ENCODE data around the gene RHD.
A peak's percentile ranks its signal among the peaks of the same experiment; 100 is the strongest.
"Not testable (repeated sequence)": the region's sequence is repeated elsewhere in the genome, so short reads cannot be mapped to it uniquely, and the experiment has no call there.

The RHD gene

DNA sequence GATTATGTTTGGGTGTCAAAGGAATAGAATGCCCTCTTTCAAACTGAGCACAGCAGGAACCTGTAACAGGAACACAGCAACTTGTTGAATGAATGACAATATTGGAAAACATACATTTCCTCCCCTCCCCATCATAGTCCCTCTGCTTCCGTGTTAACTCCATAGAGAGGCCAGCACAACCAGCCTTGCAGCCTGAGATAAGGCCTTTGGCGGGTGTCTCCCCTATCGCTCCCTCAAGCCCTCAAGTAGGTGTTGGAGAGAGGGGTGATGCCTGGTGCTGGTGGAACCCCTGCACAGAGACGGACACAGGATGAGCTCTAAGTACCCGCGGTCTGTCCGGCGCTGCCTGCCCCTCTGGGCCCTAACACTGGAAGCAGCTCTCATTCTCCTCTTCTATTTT lies at the start of gene RHD:
Gene RHD (plus strand): TSS at position 272 of the 400 bp plus-strand sequence. CDS start 39 bp downstream, at position 311.
- not testable (repeated sequence) for DNase-seq (ENCODE audit: low read depth in 1 of 2, low spot score in 1 of 2)

DNA sequence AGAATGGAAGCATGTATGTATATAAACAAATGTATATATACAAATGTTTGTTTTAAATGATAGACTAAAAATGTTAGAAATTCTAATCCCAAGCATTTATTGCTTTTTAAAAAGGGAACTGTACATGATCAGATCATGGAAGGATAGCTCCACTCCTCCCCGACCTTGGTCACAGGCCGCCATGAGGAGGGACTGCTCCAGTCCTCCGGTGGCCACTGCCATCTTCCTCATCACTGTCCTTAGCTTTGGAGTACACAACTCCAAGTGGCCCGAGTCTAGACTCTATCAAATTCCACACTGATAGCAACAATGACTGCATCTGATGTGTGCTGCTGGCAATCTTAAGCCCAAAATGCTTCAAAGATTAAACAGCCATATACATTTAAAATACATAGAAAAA lies 49.7 kb upstream of the RHD start:
- DNase-seq (ENCODE audit: low read depth in 1 of 2, low spot score in 1 of 2): no peak

DNA sequence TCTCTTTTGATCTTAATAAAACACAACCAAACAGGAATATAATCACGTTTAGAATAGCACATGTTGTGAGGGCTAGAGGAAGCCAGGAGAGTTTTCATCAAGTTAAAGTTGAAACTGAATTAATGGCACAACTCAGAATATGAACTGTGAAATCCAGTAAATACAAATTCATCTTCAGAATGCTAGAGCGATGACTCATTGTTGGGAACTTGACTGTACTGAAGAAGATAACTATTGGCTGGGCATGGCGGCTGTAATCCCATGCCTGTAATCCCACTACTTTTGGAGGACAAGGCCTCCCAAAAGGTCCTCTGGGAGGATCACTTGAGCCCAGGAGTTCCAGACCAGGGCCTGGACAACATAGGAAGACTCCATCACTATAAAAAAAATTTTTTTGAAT lies 48.8 kb upstream of the RHD start:
- DNase-seq (ENCODE audit: low read depth in 1 of 2, low spot score in 1 of 2): no peak

DNA sequence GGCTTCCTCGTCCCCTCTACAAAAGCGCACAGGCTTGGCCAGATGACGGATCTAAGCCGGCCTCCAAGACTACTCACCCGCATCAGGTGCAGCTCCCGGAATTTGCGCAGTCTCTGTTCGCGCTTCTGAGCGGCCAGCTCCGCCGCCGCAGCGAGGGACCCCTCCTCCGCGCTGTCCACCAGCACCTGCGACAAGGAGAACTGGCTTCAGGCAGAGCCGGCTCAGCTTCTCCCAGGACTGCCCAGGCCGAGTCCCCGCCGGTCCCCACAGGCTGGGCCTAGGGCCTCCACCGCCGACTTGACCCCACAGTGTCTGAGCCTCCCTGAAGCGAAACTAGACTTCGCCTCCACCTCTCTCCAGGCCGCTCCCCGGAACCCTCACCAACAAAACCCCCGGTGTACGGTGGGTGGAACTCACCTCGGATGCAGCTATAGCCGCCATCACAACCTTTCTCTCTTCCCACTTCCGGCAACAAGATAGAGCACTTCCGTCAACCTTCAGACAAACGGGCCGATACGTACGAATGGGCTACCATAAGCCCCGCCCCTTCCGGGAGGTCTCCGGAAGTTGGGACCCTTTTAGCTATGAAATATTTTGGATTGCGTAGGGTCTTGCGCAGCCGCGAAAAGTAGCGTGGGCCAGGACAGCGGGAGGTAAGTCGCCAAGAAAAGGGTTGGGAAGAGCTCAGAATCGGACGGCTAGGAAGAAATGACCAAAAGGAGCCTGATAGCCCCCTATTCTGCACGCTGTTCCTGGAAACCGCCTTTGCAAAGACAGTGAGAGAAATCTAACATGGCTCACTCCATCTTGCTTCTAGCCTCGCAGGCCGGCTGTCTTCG lies 40.1 kb upstream of the RHD start, which contains the start of gene SYF2:
Gene SYF2 (minus strand): TSS at position 476 of the 839 bp plus-strand sequence. CDS start 35 bp downstream, at position 441.
- peak; percentile 69 to 89 for DNase-seq (ENCODE audit: low read depth in 1 of 2, low spot score in 1 of 2)

DNA sequence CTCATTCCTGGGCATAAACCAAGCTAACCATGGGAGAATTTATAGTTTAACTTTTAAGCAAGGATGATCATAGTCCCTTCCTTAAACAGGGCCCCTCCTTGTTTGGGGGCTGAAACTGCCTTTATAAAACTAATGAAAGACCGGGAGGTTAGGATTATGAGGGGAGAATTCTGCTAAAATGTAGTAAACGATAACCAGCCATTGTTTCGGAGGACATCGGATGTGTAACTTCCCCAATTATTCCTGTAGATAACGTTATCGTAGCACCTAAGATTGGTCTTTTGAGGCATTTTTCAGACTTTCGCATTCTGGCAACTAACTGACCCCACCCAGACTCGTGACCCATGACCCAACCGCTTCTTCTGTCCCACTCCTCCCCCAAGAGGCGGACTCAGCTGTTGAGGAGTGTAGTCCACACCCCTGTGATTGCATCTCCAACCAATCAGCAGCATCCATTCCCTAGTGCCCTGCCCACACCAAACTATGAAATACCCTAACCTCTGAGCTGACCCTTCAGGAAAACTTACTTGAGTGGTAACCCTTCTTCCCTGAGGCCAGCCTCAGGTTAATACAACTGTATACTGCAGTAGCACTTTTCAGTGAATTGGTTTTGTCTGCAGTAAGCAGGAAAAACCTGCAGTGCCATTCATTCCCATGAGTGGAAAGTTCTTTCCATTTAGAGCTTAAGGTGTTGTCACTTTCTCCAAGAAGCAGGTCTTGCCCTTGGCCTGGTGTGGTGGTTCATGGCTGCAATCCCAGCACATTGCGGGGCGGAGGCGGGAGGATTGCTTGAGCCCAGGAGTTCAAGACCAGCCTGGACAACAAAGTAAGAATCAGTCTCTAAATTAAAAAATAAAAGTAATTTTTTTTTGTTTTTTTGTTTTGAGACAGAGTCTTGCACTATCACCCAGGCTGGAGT lies 39.2 kb upstream of the RHD start:
- DNase-seq (ENCODE audit: low read depth in 1 of 2, low spot score in 1 of 2): peak; percentile 19 to 56

DNA sequence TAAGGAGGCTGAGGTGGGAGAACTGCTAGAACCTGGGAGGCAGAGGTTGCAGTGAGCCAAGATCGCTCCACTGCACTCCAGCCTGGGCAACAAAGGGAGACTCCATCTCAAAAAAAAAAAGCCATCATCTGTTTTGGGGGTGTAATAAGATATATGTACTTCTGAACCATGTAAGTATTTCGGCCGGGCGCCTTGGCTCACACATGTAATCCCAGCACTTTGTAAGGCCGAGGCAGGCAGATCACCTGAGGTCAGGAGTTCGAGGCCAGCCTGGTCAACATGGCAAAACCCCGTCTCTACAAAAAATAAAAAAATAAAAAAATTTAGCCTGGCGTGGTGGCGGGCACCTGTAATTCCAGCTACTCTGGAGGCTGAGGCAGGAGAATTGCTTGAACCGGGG lies 36.9 kb upstream of the RHD start:
- DNase-seq (ENCODE audit: low read depth in 1 of 2, low spot score in 1 of 2): not testable (repeated sequence)

DNA sequence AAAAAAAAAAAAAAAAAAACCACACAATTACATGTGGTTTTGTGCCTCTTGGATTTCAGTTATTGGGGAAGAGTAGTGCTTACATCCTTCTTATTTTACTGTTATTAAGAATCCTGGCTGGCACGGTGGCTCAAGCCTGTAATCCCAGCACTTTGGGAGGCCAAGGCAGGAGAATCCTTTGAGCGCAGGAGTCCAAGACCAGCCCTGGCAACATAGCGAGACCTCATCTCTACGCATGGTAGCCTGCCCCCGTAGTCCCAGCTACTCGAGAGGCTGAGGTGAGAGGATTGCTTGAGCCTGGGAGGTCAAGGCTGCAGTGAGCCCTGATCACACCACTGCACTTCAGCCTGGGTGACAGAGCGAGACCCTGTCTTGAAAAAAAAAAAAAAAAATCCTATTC lies 36.0 kb upstream of the RHD start:
- DNase-seq (ENCODE audit: low read depth in 1 of 2, low spot score in 1 of 2): not testable (repeated sequence)

DNA sequence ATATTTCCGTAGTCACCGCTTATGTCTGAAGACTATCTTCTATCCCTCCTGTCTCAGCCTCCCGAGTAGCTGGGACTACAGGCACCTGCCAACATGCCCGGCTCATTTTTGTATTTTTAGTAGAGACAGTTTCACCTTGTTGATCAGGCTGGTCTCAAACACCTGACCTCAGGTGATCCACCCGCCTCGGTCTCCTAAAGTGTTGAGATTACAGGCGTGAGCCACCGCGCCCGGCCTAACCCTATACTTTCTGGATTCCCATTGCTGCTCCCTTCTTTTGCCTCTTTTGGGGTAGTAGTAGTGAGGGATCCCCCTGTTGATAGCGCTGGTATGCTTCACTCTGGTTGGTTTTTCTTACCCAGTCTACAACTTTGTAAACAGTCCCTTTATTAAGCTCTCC lies 34.3 kb upstream of the RHD start:
- DNase-seq (ENCODE audit: low read depth in 1 of 2, low spot score in 1 of 2): no peak

DNA sequence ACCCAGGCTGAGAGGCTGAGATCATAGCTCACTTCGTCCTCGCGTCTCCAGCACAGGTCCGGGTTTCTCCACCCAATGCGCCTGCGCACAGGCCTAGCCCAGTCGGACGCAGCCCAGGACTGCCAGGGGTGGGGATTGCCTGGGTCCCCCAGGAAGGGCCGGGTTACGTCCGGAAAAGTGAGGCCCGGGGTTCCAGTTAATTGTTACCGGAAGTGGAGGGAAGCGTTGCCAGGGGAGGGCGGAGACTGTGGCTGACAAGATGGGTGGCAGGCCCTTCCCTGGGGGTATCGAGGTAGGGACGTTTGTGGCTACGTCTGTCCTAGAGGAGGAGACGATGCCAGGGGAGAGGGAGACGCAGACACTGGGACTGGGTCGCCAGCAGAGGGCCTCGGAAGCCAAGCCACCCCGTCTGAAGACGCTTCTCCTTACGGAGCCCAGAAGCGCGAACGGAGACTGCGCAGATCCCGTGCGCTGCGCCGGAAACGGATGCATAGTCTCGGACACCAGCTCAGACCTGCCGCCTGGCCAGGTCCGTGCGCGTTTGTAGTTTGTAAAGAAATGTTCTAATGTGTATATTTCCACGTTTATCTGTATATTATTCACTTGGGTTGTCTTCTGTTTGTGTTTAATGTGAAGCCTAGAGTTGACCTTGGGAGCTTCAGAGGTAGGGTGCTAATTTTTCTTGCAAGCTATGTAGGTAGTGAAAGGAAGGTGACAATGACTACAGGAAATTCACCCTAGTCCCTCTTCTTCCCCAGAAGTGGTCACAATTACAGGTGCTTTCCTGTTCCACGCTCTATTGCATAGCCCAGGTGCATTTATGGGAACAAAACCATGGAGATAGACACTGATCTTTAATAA lies 32.4 kb upstream of the RHD start:
- peak; percentile 78 to 90 for DNase-seq (ENCODE audit: low read depth in 1 of 2, low spot score in 1 of 2)

DNA sequence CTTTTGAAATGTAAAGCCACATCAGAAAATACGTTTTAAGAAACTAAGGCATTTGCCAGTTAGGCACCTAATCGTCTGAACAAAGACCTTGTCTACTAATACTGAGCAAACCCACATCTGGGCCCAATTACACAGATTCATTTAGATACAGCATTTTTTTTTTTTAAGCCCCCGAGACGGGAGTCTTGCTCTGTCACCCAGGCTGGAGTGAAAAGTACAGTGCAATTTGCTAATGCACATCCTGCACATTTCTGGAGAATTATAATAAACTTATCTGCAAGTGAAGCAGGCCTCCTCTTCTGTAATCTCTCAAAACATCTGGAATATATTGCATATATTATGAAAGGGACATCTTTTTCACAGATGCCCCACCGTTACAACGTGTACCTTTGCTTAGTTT lies 28.4 kb upstream of the RHD start:
- DNase-seq (ENCODE audit: low read depth in 1 of 2, low spot score in 1 of 2): no peak

DNA sequence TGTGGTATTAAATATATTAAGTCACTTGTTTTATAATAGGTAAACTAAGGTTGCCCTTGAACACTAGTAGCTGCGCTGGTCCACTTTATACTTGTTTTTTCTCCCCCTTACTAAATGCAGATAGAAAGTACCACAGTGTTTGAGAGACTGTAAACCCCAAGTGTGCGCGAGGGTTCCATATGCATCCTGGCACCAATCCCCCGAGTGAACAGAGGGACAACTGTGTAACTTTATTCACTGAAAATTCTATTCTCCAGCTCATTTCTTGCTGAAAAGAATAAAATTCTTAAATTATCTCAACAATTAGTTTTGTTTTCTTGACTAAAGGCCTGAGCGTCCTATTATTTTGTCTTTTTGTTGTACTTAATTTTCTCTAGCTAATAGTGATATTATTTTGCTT lies 26.9 kb upstream of the RHD start:
- DNase-seq (ENCODE audit: low read depth in 1 of 2, low spot score in 1 of 2): no peak

DNA sequence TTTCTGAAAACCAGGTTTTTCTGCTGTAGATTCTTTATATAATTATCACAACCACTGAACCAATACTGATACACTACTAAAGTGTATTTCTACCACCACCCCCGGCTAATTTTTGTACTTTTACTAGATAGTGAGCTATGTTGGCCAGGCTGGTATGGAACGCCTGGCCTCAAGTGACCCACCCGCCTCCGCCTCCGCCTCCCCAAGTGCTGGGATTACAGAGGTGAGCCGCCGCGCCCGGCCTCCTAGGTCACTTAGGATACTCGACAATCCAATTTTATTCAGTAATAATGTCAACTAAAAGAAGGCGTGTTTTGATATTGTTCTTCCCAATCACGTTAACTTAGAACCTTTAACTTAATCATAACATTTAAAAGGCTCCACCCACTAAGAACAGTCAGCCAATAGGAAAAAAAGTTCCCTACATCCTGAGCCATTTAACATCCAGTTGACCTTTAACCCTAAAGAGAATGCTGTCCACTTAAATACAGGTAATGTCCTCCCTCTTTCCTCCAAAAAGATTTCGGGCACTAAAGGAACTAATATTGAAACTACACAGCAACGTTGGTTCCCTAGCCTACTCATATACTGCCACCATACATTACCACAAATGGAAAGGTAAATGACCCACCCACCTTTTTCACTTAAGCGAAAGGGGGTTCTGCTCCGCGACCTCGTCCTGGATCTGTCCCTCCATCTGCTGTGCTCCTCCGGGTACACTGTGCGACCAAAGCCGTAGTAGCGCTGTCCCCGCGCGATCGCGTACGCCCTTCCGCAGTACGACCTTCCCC lies 26.3 kb upstream of the RHD start:
- DNase-seq (ENCODE audit: low read depth in 1 of 2, low spot score in 1 of 2): no peak

DNA sequence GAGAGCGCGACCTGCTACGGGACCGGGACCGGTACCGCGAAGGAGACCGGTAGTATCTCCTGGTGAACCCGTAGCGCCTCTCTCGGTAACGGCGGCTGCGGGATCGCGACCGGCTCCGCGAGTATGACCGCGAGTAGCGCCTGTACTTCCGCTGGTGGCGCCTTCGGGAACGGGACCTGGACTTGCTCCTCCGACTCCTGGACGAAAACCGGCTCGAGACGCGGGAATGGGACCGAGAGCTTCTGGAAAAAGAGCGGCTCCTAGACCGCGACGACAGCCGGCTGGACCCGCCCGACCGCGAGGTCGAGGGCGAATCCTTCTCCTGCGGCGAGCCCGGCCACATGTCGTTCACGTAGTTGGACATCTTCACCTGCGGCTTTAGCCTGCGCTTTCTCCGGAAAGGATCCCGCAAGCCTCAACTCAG lies 25.7 kb upstream of the RHD start:
- DNase-seq (ENCODE audit: low read depth in 1 of 2, low spot score in 1 of 2): no peak

DNA sequence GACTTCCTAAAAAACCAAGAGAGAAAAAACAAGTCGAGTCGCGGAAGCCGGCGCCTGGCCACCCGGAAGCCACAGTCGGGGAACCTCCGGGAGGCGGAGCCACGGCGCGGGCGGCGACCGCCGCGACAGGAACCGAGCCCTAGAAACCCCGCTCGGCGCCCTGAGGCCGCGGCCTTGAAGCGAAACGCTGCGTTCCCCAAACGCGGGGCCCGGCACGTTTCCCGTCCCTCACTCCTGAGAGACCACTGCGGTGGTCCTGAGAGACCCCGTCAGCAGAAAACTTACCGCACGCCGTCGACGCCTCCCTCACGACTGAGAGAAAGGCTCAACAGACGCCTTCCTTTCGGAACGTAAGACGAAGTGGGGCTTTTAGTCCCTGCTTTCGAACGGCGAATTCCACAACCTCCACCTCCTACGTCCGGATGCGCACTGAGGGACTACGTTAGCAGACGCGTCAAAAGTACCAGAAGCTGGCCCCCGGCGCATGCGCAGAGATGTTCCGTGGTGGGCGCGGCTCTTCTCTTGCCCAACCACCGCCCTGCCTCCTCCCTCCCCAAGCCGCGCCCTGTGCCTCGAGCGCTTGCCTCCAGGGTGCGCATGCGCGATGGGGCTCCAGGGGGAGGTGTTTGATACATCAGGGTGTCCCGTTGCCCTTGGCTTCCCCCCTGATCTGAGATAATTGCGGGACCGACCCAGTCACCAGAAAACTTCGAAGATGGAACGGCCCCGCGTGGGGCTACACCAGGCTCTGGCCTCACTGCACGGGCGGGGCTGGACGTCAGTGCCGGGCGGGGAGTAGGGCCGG lies 25.1 kb upstream of the RHD start, which contains the start of gene RSRP1:
Gene RSRP1 (minus strand): TSS at position 431 of the 805 bp plus-strand sequence. CDS start 491 bp downstream, outside the sequence.
- DNase-seq (ENCODE audit: low read depth in 1 of 2, low spot score in 1 of 2): peak; percentile 99 to 100

DNA sequence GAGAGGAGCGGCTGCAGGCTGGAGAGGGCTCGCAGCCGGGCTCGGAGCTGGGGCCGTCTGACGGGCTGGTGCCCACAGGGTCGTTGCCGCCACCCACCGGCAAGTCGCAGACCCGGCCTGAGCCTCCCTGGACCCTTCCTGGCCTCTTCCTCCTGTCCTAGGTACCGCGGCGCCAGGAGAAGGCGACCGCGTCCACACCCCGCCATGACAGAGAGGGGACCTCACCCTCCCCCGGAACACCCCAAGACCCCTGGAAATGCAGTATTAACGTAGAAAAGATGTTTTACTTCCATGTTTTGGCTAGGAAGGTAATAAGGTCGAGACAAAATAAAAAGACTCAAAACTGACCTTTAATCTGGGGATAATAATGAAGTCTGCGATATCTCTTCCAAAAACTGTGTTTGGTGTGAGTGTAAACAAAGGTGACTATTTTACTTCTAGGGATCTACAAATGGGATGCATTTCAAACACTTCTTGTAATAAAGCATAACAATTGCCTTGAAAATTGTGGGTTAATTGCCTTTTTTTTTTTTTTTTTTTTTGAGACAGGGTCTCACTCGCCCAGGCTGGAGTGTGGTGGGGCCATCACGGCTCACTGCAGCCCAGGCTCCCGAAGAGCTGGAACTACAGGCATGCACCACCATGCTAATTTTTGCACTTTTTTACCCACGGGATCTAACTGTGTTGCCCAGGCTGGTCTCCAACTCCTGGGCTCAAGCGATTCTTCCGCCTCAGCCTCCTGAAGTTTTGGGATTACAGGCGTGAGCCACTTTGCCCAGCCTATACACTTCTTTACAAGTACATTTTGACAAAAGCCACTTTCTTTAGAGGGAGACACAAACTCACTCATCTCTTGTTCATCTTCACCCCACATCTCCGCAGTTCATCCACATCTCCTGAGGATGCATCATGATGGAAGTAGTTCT lies 24.2 kb upstream of the RHD start:
- no peak for DNase-seq (ENCODE audit: low read depth in 1 of 2, low spot score in 1 of 2)

DNA sequence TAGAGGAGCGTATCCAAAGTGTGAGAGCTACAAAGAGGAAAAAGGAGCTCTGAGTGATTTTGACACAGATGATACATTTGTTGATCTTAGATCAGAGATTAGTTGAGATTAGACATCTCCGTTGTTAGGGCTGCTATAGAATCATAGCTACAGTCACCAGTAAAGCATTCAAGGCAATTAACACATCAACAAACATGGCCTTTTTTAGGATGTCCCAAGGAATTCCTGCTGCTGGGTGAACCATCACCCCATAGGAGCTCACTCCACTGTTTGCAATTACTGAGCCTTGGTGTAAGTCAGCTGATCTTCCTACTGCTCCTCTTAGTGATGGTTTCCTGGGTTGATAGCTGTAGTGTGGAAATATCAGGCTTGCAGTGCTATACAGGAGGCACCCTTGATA lies 18.4 kb upstream of the RHD start:
- no peak for DNase-seq (ENCODE audit: low read depth in 1 of 2, low spot score in 1 of 2)

DNA sequence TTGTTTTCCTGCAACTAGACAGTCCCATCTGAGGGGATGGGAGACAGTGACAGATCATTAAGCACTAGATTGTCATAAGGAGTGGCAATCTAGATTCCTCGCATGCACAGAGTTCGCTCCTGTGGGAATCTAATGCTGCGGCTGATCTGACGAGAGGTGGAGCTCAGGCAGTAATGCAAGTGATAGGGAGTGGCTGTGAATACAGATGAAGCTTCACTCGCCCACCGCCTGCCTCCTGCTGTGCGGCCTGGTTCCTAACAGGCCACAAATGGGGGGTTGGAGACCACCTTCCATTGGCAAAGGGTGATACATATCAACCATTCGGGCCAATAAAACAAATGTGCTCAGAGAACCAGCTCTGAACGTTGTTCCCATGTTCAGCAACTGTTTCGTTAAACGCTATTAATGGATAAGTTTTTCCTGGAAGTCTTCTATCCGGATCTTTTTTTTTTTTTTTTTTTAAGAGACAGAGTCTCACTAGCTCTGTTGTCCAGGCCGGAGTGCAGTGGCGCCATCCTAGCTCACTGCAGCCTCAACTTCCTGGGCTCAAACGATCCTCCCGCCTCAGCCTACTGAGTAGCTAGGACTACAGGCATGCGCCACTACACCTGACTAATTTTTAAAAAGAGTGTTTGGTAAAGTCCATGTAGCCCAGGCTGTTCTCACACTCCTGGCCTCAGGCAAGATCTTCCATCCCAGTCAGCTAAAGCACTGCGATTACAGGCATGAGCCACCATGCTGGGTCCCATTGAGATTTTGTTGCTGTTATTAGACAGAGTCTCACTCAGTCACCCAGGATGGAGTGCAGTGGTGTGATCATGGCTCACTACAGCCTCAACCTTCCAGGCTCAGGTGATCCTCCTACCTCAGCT lies 16.4 kb upstream of the RHD start:
- DNase-seq (ENCODE audit: low read depth in 1 of 2, low spot score in 1 of 2): no peak
